ENCODE measurements around the gene SAMHD1. TPM values are rescaled to one million over a fixed set of nuclear protein-coding genes. Genes with fewer than 3 reads are reported as not detected.
A peak's percentile ranks its signal among the peaks of the same experiment; 100 is the strongest.

SAMHD1 gene
- total RNA-seq, 1 donor from 2014 or later: 30.8 TPM

DNA sequence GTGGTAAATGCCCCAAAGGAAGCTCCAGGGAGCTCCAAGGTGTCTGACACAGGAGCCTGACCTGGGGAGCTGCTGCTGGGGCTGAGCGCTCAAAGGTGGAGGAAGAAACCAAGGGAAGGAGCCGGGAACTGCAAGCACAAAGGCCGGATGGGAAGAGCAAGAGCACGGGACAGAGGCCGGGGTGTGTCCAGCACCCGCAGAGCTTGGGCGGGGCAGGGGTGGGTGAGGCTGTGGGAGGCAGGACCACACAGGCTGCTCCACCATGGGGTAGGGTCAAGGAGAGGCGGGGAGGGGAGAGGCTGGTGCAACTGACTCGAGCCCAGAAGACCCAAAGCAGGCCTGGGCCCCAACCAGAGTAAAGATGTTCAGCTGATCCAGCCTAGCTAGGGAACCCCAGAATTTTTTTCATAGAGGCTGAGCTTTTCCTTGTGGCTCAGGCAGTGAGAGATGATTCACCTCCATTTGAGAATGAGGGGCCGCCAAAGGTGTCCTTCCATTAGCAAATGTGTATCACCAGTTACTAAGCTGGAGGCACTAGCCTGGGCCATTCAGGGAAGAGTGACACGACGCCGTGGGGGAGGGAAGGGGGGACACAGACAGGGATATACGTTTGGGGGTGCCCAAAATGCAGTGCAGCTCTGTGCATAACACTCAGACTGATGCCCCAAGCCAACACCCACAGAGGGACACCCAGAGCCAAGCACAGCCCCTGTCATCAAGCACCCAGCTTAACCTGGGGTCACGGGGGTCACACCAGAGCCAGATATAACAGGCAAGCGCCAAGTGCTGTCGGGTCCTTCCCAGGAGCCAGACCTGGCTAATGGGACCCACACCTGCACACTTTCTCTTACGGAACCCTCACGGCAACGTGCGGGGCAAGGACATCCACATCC, 96.9 kb downstream of the SAMHD1 start:
- DNase-seq: no peak
- Mint-ChIP-seq H3K4me3 (ENCODE audit: unreplicated experiment) (peak overlapping the region; percentile 68), H3K4me1 (ENCODE audit: low read depth, unreplicated experiment) (peaks cover 46% of the 10 kb centered on the region), H3K27ac (ENCODE audit: unreplicated experiment) (peak overlapping the region; percentile 84), H3K36me3 (ENCODE audit: unreplicated experiment) (peaks cover 12% of the 10 kb centered on the region), H3K9me3 (ENCODE audit: unreplicated experiment) (peaks cover 11% of the 10 kb centered on the region), H3K27me3 (ENCODE audit: unreplicated experiment) (peaks cover 9% of the 10 kb centered on the region)
- TF ChIP-seq, protein P1, sequence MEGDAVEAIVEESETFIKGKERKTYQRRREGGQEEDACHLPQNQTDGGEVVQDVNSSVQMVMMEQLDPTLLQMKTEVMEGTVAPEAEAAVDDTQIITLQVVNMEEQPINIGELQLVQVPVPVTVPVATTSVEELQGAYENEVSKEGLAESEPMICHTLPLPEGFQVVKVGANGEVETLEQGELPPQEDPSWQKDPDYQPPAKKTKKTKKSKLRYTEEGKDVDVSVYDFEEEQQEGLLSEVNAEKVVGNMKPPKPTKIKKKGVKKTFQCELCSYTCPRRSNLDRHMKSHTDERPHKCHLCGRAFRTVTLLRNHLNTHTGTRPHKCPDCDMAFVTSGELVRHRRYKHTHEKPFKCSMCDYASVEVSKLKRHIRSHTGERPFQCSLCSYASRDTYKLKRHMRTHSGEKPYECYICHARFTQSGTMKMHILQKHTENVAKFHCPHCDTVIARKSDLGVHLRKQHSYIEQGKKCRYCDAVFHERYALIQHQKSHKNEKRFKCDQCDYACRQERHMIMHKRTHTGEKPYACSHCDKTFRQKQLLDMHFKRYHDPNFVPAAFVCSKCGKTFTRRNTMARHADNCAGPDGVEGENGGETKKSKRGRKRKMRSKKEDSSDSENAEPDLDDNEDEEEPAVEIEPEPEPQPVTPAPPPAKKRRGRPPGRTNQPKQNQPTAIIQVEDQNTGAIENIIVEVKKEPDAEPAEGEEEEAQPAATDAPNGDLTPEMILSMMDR (IDR thresholded peaks at IDR 0.05; ENCODE audit: partially characterized antibody, unreplicated experiment): no peak

DNA sequence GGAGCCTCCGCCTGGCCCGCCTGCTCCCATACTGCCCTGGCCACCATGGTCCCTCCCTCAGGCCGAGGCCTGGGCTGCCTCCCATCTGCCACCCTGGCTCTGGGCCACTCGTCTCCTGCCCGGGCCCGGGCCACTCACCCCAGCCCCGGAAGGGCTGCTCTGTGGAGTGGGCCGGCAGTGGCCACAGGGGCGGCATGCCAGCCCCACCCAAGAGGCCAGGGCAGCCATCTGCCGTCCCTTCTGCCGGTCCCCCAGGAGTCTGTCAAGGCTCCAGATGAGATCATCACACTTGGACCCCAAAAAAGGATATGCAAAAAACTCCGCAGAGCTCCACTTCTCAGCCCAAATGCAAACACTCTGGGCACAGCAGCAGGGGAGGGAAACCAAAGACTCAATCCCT, 99.3 kb downstream of the SAMHD1 start:
- H3K9me3 Mint-ChIP-seq (ENCODE audit: unreplicated experiment): peaks cover 13% of the 10 kb centered on the region
- peaks cover 41% of the 10 kb centered on the region for H3K4me1 Mint-ChIP-seq (ENCODE audit: low read depth, unreplicated experiment)
- peak; percentile 81 for DNase-seq
- TF ChIP-seq, protein P1 (IDR thresholded peaks at IDR 0.05; ENCODE audit: partially characterized antibody, unreplicated experiment): no peak
- peak overlapping the region; percentile 79 for H3K4me3 Mint-ChIP-seq (ENCODE audit: unreplicated experiment)
- H3K36me3 Mint-ChIP-seq (ENCODE audit: unreplicated experiment): peaks cover 12% of the 10 kb centered on the region
- H3K27ac Mint-ChIP-seq (ENCODE audit: unreplicated experiment): peak overlapping the region; percentile 100
- peaks cover 10% of the 10 kb centered on the region for H3K27me3 Mint-ChIP-seq (ENCODE audit: unreplicated experiment)

DNA sequence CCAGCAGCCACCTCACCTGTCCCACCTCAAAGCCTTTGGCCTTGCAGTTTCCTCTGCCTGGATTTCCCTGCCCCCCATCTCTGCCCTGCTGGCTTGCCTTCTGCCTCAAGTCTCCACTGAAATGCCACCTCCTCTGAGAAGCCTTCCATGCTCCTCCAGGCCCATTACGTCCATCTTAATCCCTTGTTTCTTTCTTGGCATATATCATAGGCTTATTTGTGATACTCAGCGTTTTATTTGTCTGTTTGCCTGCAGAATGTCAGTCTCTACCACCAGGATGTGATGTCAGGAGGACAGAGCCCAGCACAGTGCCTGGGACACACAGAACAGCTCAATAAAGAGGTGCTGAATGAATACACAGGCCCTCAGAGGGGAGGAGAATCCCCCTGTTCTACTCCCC, 100.0 kb downstream of the SAMHD1 start:
- TF ChIP-seq, protein P1 (IDR thresholded peaks at IDR 0.05; ENCODE audit: partially characterized antibody, unreplicated experiment): no peak
- Mint-ChIP-seq H3K27ac (ENCODE audit: unreplicated experiment) (peak overlapping the region; percentile 100), H3K27me3 (ENCODE audit: unreplicated experiment) (peaks cover 10% of the 10 kb centered on the region), H3K9me3 (ENCODE audit: unreplicated experiment) (peaks cover 13% of the 10 kb centered on the region), H3K4me1 (ENCODE audit: low read depth, unreplicated experiment) (peaks cover 39% of the 10 kb centered on the region), H3K36me3 (ENCODE audit: unreplicated experiment) (peaks cover 12% of the 10 kb centered on the region), H3K4me3 (ENCODE audit: unreplicated experiment) (peak overlapping the region; percentile 79)
- DNase-seq: no peak

DNA sequence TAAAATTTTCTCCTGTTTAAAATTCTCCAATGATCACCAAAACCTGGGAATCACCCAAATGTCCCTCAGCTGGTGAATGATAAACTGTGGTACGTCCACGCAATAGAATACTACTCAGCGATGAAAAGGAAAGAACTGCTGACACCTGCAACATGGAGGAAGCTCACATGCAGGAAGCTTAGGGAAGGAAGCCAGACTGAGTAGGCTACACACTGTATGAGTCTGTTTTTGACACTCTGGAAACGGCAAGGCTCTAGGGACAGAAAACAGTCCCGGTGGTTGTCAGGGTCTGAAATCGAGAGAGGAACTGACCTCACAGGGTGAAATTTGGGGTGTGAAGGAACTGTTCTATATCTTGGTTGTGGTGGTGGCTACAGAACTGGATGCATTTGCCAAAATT, 100.7 kb downstream of the SAMHD1 start:
- Mint-ChIP-seq H3K27me3 (ENCODE audit: unreplicated experiment) (peaks cover 7% of the 10 kb centered on the region), H3K36me3 (ENCODE audit: unreplicated experiment) (peaks cover 12% of the 10 kb centered on the region), H3K9me3 (ENCODE audit: unreplicated experiment) (peaks cover 13% of the 10 kb centered on the region), H3K4me3 (ENCODE audit: unreplicated experiment) (no peak overlapping the region), H3K4me1 (ENCODE audit: low read depth, unreplicated experiment) (peaks cover 37% of the 10 kb centered on the region), H3K27ac (ENCODE audit: unreplicated experiment) (peak overlapping the region; percentile 50)
- TF ChIP-seq, protein P1 (IDR thresholded peaks at IDR 0.05; ENCODE audit: partially characterized antibody, unreplicated experiment): no peak
- no peak for DNase-seq
